Spleen (tissue), 7 donors: Measurements from ENCODE around the gene AP2A1.

ENCODE experiments used
- CTCF ChIP-seq, 11 experiments: fragments of 200-600 bp in 7 of 11; fragments of 450-650 bp in 4 of 11; sonication (generic) in 4 of 11; IDR thresholded peaks in 8 of 11; conservative IDR thresholded peaks in 3 of 11; 1 replicate in 7 of 11; 2 replicates in 4 of 11; pipeline versions ENCODE4 v1.4.0 to v1.8.0; 2016 to 2021; ENCODE audit warnings: antibody characterized with exemption in 11 of 11, inconsistent platforms in 4 of 11, mild to moderate bottlenecking in 1 of 11
- POLR2A ChIP-seq, 3 donors: fragments of 450-650 bp; IDR thresholded peaks; one replicate each; pipeline ENCODE4 v1.5.1; 2017; ENCODE audit warnings: antibody characterized with exemption in 3 of 3, mild to moderate bottlenecking in 1 of 3
- POLR2AphosphoS5 ChIP-seq, 3 donors: sonication (generic); formaldehyde crosslinking; IDR thresholded peaks; one replicate each; pipeline ENCODE4 v1.5.1; 2017; ENCODE audit warnings: antibody characterized with exemption in 3 of 3
- donor health status: DM: no; HTN: no; CAD: no; lungs with moderate emphysema.
- donor health status: DM: no; HTN: no; CAD: no.
- donor health status: DM: no; HTN: no; CAD: no.

GRCh38 chr19:49823472-49823871 is 56.7 kb downstream of the AP2A1 start:
- TF ChIP-seq POLR2A (IDR thresholded peaks at IDR 0.05) = no peak
- no peak for TF ChIP-seq POLR2AphosphoS5 (IDR thresholded peaks at IDR 0.05)
- no peak for TF ChIP-seq CTCF (IDR thresholded peaks at IDR 0.05 in 8 of 11, conservative IDR thresholded peaks at IDR 0.05 in 3 of 11)
